ENCODE data around the gene ZBTB17.

DNA sequence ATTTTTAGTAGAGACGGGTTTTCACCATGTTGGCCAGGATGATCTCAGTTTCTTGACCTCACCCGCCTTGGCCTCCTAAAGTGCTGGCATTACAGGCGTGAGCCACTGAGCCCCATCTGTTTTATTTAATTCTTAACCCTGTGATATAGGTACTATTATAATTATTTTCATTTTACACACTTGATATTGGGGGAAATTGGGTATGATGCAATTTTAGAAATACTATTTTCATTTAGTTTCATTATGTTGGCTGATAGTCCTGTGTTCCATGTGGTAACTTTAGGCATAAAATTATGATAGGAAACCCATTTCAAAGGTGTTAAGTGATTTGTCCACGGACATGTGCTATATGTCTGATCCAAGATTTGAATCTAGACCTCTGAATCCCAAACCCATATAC lies 67.3 kb downstream of the ZBTB17 start:
- TF ChIP-seq EP300 (IDR thresholded peaks at IDR 0.05; ENCODE audit: borderline replicate concordance) (no peak), TAF1 (IDR thresholded peaks at IDR 0.05; ENCODE audit: low read depth) (no peak), TEAD4 (IDR thresholded peaks at IDR 0.05) (no peak), TCF12 (IDR thresholded peaks at IDR 0.05; ENCODE audit: low read depth) (no peak), RAD21 (IDR thresholded peaks at IDR 0.05; ENCODE audit: low read depth) (no peak), FOXM1 (IDR thresholded peaks at IDR 0.05; ENCODE audit: borderline replicate concordance, low read depth) (no peak), CEBPB (IDR thresholded peaks at IDR 0.05) (no peak)
- TF ChIP-seq, protein P1, sequence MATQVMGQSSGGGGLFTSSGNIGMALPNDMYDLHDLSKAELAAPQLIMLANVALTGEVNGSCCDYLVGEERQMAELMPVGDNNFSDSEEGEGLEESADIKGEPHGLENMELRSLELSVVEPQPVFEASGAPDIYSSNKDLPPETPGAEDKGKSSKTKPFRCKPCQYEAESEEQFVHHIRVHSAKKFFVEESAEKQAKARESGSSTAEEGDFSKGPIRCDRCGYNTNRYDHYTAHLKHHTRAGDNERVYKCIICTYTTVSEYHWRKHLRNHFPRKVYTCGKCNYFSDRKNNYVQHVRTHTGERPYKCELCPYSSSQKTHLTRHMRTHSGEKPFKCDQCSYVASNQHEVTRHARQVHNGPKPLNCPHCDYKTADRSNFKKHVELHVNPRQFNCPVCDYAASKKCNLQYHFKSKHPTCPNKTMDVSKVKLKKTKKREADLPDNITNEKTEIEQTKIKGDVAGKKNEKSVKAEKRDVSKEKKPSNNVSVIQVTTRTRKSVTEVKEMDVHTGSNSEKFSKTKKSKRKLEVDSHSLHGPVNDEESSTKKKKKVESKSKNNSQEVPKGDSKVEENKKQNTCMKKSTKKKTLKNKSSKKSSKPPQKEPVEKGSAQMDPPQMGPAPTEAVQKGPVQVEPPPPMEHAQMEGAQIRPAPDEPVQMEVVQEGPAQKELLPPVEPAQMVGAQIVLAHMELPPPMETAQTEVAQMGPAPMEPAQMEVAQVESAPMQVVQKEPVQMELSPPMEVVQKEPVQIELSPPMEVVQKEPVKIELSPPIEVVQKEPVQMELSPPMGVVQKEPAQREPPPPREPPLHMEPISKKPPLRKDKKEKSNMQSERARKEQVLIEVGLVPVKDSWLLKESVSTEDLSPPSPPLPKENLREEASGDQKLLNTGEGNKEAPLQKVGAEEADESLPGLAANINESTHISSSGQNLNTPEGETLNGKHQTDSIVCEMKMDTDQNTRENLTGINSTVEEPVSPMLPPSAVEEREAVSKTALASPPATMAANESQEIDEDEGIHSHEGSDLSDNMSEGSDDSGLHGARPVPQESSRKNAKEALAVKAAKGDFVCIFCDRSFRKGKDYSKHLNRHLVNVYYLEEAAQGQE (IDR thresholded peaks at IDR 0.05; ENCODE audit: low read depth) = no peak
- TF ChIP-seq, protein P2, sequence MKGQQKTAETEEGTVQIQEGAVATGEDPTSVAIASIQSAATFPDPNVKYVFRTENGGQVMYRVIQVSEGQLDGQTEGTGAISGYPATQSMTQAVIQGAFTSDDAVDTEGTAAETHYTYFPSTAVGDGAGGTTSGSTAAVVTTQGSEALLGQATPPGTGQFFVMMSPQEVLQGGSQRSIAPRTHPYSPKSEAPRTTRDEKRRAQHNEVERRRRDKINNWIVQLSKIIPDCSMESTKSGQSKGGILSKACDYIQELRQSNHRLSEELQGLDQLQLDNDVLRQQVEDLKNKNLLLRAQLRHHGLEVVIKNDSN (IDR thresholded peaks at IDR 0.05) = no peak

Measured in Ishikawa (cell line).